Astrocyte of the cerebellum (primary cell): ENCODE measurements around the gene GRWD1.

ENCODE experiments used
- DNase-seq: peaks from one replicate; pipeline ENCODE4 v3.0.0-alpha.2; 2011; ENCODE audit warnings: low read depth
- H3K4me3 ChIP-seq: 2 replicates; pipeline ENCODE4 v1.5.1; 2011; ENCODE audit warnings: mild to moderate bottlenecking, low read depth, low read length, moderate library complexity
- in situ Hi-C: cut with HindIII; loops from 2 replicates; pipeline ENCODE4 v1.10.0; 2017; ENCODE audit warnings: low sequenced_read_pairs
- TF ChIP-seq, protein P1 (sequence below): IDR thresholded peaks from 2 replicates; pipeline ENCODE4 v1.5.1; 2012; ENCODE audit warnings: low read length, low read depth, moderate library complexity, mild to moderate bottlenecking; ENCODE audit errors: missing control alignments

Gene GRWD1

DNA sequence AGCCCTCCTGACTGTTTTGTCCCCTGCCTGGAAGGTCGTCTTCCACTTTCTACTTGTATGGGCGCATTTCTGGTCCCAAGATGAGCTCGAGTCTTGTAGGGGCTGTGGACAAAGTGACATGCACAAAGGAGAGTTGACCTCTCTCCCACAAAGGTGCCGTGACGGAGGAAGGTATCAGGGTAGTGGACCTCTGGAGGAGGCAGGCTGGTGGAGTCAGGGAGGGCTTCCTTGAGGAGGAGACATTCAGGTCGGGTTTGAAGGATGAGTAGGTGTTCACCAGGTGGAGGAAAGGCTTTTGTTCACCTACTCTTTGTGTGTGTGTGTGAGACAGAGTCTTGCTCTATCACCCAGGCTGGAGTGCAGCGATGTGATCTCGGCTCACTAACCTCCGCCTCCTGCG is 25.1 kb downstream of the GRWD1 start:
- no peak overlapping the region for H3K4me3 ChIP-seq
- TF ChIP-seq, protein P1, sequence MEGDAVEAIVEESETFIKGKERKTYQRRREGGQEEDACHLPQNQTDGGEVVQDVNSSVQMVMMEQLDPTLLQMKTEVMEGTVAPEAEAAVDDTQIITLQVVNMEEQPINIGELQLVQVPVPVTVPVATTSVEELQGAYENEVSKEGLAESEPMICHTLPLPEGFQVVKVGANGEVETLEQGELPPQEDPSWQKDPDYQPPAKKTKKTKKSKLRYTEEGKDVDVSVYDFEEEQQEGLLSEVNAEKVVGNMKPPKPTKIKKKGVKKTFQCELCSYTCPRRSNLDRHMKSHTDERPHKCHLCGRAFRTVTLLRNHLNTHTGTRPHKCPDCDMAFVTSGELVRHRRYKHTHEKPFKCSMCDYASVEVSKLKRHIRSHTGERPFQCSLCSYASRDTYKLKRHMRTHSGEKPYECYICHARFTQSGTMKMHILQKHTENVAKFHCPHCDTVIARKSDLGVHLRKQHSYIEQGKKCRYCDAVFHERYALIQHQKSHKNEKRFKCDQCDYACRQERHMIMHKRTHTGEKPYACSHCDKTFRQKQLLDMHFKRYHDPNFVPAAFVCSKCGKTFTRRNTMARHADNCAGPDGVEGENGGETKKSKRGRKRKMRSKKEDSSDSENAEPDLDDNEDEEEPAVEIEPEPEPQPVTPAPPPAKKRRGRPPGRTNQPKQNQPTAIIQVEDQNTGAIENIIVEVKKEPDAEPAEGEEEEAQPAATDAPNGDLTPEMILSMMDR, result no peak
- in situ Hi-C loops, result no loop called here
- no peak for DNase-seq

DNA sequence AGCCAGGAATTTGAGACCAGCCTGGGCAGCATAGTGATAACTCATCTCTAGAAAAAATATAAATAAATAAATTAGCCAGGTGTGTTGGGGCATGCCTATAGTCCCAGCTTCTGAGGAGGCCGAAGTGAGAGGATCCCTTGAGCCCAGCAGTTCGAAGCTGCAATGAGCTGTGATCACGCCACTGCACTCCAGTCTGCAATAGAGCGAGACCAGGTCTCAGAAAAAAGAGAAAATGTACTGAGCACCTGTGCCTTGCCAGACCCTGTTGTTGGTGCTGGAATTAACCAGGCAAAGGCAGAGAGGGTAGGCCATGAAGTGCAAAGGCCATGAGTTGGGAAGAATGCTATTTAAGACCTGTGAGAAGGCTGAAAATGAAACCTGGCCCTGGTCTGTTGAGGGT is 26.1 kb downstream of the GRWD1 start:
- TF ChIP-seq, protein P1, result no peak
- H3K4me3 ChIP-seq, result no peak overlapping the region
- in situ Hi-C loops, result no loop called here

DNA sequence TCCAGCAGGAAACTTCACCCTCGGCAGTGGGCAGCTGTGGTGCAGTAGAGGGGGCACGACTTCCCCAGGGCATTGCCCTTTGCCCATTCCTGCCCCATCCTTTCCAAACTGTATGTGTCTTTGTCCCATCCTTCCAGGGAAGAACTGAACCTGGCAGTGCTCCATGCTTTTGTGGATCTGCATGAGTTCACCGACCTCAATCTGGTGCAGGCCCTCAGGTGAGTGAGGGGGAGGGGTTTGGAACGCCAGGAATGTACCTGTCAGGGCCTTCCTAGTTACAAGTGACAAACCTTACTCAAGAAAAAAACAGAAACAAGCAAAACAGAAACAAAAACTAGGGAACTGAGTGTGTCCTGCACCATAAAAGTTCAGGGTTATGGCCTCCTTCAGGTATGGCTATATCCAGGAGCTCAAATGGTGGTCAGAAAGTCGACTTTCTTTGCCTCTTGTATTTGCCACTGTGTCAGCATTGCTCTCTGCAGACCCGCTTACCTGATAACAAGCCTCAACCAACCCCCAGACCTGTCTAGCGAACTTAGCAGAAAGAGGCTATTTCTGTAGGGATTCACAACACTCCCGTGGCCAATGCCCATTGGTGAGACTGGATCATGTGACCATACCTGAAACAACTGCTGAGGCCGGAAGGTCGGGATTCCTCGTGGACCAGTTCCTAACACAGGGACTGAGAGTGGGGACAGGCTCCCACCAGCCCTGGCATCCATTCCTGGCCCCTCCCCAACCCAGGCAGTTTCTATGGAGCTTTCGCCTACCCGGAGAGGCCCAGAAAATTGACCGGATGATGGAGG is 27.6 kb downstream of the GRWD1 start:
- TF ChIP-seq, protein P1, result no peak
- DNase-seq, result no peak
- in situ Hi-C loops, result no loop called here

More for the DNA sequence above, 26.1 kb downstream of the GRWD1 start:
- DNase-seq, result no peak

DNA sequence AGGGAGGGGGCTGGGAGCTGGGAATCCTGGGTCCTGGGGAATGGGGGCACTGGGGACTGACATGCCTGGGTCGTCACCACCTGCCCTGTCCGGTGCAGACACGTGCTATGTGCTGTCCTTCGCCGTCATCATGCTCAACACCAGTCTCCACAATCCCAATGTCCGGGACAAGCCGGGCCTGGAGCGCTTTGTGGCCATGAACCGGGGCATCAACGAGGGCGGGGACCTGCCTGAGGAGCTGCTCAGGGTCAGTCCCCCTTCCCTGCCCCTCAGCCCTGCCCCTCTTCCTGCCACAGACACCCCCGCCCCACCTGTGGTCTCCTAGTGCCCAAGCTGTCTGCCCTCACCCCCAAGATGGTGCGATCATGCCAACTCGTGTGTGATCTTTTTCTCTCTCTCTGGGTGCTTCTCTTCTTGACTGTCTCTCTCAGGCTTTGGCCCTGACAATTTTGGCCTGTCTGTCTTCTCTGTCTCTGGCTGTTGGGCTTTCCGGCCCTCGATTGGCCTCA is 28.4 kb downstream of the GRWD1 start:
- TF ChIP-seq, protein P1, result no peak
- in situ Hi-C loops, result no loop called here

More for the DNA sequence above, 27.6 kb downstream of the GRWD1 start:
- no peak overlapping the region for H3K4me3 ChIP-seq

DNA sequence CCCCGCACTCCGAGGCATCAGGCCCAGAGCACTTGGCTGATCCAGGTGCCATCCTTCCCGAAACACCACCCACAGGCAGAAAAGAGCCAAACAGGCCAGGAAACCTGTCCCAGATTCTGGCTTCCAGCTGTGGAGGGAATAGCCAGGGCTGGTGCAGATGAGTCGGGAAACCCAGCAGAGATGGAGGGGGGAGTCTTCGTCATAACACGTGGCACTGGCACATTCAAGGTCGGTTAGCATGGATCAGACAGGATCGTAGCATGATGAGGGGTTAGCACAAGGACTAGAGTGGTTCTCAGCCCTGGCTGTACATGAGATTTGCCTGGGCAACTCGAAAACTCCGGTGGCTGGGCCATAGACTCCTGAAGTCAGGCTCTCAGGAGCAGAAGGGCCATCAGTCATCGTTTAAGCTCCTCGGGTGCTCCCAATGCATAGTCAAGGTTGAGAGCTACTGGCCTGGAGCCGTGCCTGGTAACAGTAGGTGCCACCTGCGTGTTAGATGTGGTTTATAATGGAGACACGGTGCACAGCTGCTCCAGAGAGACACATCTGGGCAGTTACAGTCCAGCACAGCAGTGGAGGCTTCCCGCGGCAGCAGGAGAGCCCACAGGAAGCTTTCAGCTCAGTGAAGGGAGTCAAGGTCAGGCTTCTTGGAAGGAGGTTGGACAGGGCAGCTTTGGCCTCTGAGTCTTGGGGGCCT is 29.7 kb downstream of the GRWD1 start:
- no peak for DNase-seq
- TF ChIP-seq, protein P1, result no peak
- in situ Hi-C loops, result no loop called here
- no peak overlapping the region for H3K4me3 ChIP-seq

More for the DNA sequence above, 28.4 kb downstream of the GRWD1 start:
- no peak for DNase-seq
- H3K4me3 ChIP-seq, result no peak overlapping the region

DNA sequence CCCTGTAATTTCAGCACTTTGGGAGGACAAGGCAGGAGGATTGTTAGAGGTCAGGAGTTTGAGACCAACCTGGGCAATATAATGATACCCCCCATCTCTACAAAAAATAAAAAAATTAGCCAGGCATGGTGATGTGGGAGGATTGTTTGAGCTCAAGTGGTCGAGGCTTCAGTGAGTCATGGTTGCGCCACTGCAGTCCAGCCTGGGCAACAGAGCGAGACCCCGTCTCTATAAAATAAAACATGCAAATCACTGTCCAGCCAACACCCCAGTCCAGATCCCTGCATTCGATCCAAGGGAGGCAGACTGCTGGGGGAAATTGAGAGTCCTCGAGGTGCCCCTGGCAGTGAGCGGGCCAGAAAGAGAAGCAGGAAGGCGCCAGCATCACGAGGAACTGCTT is 30.4 kb downstream of the GRWD1 start:
- no peak overlapping the region for H3K4me3 ChIP-seq
- DNase-seq, result no peak

More for the DNA sequence above, 30.4 kb downstream of the GRWD1 start:
- TF ChIP-seq, protein P1, result no peak
- in situ Hi-C loops, result no loop called here
